ENCODE measurements around the gene LSR. TPM values are rescaled to one million over a fixed set of nuclear protein-coding genes. Genes with fewer than 3 reads are reported as not detected.

The LSR gene
- total RNA-seq, 1 donor from 2014 or later, result 18.1 TPM

- Histone ChIP-seq H3K27ac (ENCODE audit: low read depth, low read length) (no peak overlapping the region), H3K4me1 (ENCODE audit: insufficient read depth, low read length) (no peaks in the 10 kb centered on the region), H3K79me2 (ENCODE audit: insufficient read depth, low read length) (no peaks in the 10 kb centered on the region), H4K20me1 (ENCODE audit: insufficient read depth, low read length) (no peaks in the 10 kb centered on the region), H3K9ac (ENCODE audit: low read length) (no peak overlapping the region), H3K4me3 (ENCODE audit: insufficient read depth, low read depth, low read length) (no peak overlapping the region), H3K36me3 (ENCODE audit: insufficient read depth, low read length) (no peaks in the 10 kb centered on the region), H2AFZ (ENCODE audit: low read depth, low read length) (no peak overlapping the region), H3K9me3 (ENCODE audit: insufficient read depth, low read depth, low read length) (peaks cover 9% of the 10 kb centered on the region), H3K4me2 (ENCODE audit: low read length) (no peak overlapping the region), H3K27me3 (ENCODE audit: insufficient read depth, low read length) (peaks cover 3% of the 10 kb centered on the region)
- TF ChIP-seq EZH2 (IDR thresholded peaks at IDR 0.05; ENCODE audit: insufficient read depth, low read length), result no peak
- no peak for TF ChIP-seq CTCF (IDR thresholded peaks at IDR 0.05; ENCODE audit: insufficient read depth, low read depth, low read length)
- H3K27ac Mint-ChIP-seq (ENCODE audit: unreplicated experiment), result no peak overlapping the region
- H3K9me3 Mint-ChIP-seq (ENCODE audit: unreplicated experiment), result no peaks in the 10 kb centered on the region
- FAIRE-seq (no peak), DNase-seq (ENCODE audit: low read depth) (no peak)
- no peaks in the 10 kb centered on the region for H3K36me3 Mint-ChIP-seq (ENCODE audit: low read depth, unreplicated experiment)
- no peak overlapping the region for H3K4me3 Mint-ChIP-seq (ENCODE audit: unreplicated experiment)
- H3K27me3 Mint-ChIP-seq (ENCODE audit: low read depth, unreplicated experiment), result peaks cover 18% of the 10 kb centered on the region
- no peaks in the 10 kb centered on the region for H3K4me1 Mint-ChIP-seq (ENCODE audit: low read depth, unreplicated experiment)
These were observed 45.5 kb downstream of the LSR start for GRCh38 chr19:35294328-35294727.

GRCh38 chr19:35294859-35295791 is 46.3 kb downstream of the LSR start:
- Histone ChIP-seq H3K4me2 (ENCODE audit: low read length) (no peak overlapping the region), H3K4me1 (ENCODE audit: insufficient read depth, low read length) (no peaks in the 10 kb centered on the region), H3K9ac (ENCODE audit: low read length) (no peak overlapping the region), H3K36me3 (ENCODE audit: insufficient read depth, low read length) (no peaks in the 10 kb centered on the region), H3K27me3 (ENCODE audit: insufficient read depth, low read length) (peaks cover 3% of the 10 kb centered on the region), H4K20me1 (ENCODE audit: insufficient read depth, low read length) (no peaks in the 10 kb centered on the region), H3K9me3 (ENCODE audit: insufficient read depth, low read depth, low read length) (peaks cover 9% of the 10 kb centered on the region), H3K4me3 (ENCODE audit: insufficient read depth, low read depth, low read length) (no peak overlapping the region), H3K27ac (ENCODE audit: low read depth, low read length) (no peak overlapping the region), H2AFZ (ENCODE audit: low read depth, low read length) (no peak overlapping the region), H3K79me2 (ENCODE audit: insufficient read depth, low read length) (no peaks in the 10 kb centered on the region)
- FAIRE-seq, result no peak
- Mint-ChIP-seq H3K4me1 (ENCODE audit: low read depth, unreplicated experiment) (no peaks in the 10 kb centered on the region), H3K27ac (ENCODE audit: unreplicated experiment) (no peak overlapping the region), H3K9me3 (ENCODE audit: unreplicated experiment) (no peaks in the 10 kb centered on the region), H3K36me3 (ENCODE audit: low read depth, unreplicated experiment) (no peaks in the 10 kb centered on the region), H3K27me3 (ENCODE audit: low read depth, unreplicated experiment) (peaks cover 18% of the 10 kb centered on the region), H3K4me3 (ENCODE audit: unreplicated experiment) (no peak overlapping the region)
- no peak for DNase-seq (ENCODE audit: low read depth)
- TF ChIP-seq CTCF (IDR thresholded peaks at IDR 0.05; ENCODE audit: insufficient read depth, low read depth, low read length), result no peak
- no peak for TF ChIP-seq EZH2 (IDR thresholded peaks at IDR 0.05; ENCODE audit: insufficient read depth, low read length)
